HG03108 (cell line): ENCODE data around the gene ITGA5.

Experiments used
- ATAC-seq: cut with Tn5 transposase; IDR thresholded peaks from one replicate; pipeline ENCODE4 v1.9.1; 2021; ENCODE audit warnings: moderate library complexity; ENCODE audit not compliant: unreplicated experiment

ITGA5 gene

DNA sequence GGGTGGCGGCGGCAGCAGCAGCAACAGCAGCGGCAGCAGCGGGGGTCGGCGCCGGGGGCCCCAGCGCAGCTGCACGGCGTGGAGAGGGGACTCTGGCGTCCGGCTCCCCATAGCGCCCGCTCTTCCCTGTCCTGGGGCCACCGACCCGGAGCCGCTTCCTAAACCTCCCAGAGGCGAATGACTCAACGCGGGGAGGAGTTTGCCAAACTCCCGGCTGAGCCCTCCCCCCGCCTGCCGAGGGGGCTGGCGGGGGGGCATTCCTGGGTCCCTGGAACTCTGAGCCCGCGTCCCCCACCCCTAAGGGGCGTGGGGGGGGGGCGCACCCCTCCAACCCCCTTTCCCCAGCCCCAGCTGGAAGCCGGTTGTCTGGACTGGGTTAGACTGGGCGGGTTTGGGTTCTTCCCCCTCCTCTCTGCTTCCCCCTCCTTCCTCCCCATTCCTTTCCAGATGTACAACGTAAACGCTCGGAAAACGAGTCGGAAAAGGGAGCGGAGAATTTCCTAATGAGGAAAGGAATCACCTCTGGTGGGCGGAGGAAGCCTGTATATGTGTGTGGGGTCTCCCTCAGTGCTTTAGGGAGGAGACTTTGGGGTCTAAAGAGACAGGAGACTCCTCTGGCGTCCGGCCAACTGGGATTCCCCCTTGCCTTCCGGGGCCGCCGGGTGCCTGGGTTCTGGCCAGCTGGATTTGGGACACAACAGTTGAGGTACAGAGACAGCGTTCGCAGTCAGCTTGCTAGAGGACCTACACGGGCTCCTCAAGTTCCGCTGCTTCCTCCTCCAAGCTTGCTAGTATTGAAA is at the start of gene ITGA5:
ITGA5 (minus strand) TSS at position 179 of the 800 bp plus-strand sequence; CDS start at position 111, 68 bp downstream.
- ATAC-seq, result no peak

DNA sequence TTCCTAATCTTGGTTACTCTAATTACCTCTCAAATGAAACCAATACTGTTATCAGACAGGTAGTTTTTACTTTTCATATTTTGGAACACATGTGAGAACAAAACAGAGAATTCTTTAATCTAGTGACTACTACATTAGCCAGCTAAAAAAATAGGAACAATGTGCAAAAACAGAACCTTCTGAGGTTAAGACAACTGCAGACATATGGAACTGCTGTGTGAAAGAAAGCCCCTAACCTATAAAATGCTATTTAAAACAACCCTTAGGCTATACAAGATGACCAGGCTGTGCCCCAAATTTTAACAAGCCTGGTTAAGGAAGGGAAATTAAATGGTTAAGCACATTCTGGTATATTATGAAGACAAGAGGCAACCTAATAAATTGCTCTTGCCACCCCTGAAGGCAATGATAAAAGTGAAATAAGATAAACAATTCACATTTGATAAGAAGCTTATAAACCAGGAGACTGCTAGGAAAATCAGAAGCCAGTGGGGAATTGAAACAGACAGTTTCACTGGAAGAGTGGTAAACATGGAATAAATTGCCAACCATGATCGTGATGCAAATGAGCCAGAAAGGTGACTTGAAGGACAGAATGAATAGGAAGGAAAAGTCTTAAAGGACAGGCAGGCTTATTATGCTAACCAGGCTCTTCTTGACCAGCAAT is 46.9 kb upstream of the ITGA5 start:
- ATAC-seq, result no peak

DNA sequence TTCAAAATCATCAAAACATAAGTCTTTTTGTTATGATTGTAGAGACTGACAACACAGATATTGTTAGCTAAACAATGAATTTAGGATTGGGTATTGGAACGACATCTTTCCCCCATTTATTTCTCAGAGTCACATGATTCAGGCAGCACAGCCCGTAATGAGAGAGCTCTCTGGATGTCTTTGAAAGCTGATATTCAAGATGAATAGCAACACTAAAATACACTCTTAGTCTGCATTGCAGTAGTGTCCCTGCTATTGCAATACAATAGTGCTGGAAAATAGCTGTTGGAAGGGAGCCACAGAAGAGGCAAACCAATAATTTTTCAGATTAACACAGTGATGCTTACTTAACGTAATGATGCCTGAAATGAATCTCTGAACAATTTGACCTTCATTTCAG is 44.4 kb upstream of the ITGA5 start:
- no peak for ATAC-seq

DNA sequence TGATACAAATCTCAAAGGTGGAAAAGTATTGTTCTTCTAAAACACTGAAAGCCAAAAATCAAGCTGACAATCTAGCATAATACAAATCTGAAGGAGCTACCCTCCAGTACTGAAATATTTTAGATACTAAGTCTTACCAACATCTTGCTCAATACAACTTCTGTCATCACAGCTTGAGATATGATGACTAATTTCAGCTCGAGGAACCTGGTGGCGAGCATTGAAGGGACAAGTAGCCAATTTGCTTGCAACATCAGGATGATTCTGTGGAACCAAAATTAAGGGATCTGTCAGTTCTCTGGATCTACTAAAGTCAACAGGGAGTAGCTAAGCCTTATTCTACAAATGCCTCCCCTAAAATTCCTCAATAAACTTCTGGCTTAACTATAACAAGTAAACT is 44.0 kb upstream of the ITGA5 start:
- ATAC-seq, result no peak

DNA sequence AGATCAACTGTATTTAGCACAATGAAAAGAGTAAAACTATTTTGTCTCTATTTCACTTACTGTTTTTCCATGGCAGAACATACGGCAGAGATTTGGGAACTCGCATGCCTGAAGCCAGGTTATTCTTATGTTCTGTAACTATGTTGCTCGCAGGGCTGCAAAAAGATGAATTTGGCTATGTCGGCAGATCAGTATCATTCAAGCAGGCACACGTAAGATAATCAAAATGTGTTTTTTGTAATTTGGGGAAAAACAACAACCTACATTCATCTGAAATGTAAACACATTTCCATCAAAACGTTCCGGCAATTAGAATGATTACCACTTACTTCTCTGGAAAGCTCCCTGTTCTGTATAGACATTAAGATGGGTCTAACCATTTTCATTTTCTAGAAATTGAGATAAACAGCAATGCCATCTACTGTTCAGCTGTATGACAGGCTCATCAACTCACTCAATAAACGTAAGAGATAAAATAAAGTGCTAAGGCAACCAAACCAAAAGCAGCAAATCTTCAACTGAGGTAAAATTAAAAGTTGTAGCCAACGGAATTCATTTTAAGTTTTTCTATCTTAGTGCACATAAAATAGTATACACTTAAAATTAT is 41.4 kb upstream of the ITGA5 start:
- ATAC-seq, result no peak

DNA sequence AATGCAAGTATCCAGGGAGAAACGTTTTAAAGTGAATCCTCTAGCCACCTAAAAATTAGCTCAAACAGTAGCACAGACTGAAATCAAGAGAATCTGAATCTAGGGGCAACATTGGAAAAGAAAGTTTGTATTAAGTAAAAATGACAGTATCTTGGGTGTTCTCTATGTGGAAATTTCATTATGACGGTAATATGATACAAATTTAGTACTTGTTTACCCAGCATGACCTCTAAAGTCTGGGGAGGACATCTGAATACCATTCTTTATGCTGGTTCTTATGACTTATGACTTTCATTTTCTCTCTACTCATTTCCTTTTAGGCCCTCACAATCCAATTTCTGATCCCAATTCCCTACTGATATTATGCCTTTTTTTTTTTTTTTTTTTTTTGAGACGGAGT is 40.3 kb upstream of the ITGA5 start:
- ATAC-seq, result no peak

DNA sequence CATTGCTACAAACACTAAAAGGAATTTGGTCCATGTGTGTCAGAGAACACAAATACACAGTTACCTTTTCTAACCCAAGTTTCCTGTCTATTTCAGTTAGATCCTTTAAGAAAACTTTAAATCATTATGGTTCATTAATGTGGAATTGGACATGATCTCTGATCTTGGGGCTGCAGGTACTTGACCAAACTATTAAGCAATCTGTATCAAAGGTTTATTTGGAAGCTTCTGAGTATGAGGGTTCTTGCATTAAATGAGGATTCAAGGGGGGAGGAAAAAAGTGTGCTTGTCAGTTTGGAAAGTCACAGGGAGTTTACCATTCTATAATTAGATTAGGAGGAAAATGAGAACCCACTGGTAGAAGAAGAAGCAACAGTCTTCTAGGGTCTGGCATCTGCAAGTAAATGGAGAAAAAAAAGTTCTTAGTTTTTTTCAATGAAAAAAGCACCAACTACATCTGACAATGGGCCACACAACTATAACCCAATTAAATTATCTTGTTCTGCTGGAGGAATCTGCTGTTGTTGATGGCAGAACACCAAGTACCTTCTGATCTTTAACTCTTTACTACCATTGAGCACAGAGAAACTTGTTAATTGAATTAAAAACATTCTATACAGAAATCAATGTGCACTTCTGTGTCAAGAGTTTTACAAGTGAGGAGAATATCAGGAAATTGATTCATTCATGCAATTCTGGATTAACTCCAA is 36.8 kb upstream of the ITGA5 start:
- no peak for ATAC-seq

DNA sequence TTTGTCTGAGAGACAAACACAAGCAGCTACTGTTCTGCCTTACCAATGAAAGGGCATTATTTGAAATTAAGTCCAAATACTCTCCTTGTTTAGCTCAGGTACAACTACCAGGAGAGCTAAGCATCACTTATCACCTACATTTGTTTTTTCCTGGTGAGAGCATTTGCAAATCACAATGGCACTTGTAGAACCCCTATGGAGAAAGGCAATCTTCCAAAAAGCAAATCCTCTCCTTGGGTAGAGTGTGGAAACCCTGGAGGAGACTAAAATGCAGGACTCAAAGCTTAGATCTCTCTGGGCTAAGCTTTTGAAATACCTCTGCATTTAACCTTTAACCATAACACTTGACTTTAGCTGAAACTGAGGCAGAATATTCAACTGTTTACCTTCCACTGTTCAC is 33.6 kb upstream of the ITGA5 start:
- no peak for ATAC-seq

DNA sequence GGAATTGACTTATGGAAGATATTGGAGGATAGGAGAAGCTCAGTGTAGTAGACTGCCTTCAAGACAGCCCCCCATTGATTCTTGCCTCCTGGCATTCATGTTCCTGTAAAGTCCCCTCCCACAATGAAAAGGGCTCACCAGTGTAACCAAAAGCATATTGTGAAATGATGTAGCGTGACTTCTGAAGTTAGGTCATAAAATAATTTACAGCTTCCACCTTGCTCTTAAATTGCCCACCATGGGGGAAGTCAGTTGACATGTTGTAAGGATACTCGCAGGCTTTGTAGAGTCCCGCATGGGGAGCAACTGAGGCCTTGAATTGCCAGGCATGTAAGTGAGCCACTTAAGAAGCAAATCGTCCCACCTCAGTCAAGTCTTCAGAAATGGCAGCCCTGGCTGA is 29.3 kb upstream of the ITGA5 start:
- ATAC-seq, result no peak

DNA sequence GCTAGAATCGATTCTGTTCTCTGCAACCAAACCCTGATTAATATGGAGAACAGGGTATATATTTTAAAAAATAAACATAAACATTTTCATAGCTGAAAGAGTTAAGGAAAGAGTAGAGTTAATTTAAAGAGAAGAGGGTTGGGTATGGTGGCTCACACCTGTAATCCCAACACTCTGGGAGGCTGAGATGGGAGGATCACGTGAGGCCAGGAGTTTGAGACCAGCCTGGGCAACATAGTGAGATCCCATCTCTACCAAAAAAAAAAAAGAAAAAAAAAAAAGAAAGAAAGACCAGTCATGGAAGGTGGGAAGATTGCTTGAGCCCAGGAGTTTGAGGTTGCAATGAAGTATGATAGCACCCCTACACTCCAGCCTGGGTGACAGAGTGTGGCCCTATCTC is 28.9 kb upstream of the ITGA5 start:
- no peak for ATAC-seq

DNA sequence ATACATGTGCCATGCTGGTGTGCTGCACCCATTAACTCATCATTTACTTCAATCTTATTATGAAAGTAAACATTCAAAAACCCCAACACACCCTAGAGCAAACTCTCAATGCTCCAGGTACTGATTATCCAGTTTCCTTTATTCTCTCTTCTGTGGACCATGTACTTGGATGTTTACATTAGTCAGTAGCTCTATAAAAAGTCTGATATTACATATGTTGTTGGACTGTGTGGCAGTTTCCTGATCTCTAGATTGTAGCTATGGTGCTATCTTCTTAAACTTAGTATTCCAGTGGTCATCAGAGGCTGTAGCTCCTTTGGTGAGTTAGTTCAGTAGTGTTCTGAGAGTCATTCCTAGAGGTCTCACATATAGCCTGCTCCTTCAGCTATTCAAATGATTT is 25.1 kb upstream of the ITGA5 start:
- no peak for ATAC-seq

DNA sequence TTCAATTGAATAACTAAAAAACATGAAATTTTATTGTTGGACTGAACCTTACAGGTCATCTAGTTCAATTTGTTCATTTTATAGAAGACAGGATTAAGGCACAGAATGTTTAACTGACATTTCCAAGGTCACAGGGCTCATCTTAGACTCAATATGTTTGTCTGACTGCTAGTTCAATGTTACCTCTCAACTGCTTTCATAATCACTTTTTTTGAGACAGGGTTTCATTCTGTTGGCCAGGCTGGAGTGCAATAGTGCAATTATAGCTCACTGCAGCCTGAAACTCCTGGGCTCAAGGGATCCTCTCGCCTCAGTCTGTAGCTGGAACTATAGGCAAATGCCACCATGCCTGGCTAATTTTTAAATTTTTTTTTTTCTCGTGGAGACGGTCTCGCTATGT is 24.4 kb upstream of the ITGA5 start:
- no peak for ATAC-seq

DNA sequence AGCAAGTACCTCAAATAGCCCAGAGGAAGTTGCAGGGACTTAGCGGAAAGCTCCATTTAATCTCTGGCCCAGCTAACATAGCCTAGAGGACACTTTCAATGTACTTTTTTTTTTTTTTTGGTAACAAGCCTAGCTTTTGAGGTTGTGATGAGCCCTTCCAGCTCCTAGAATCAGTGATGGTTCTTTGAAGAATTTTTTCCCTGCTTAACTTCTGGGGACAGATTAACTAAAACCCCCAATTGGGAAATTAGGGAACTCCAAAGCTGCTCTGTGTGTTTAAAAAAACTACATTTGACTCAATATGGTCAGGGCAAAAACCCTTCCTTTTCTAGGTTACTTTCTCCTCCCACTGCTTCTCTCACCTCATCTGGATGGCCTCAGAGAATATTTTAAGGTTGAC is 23.9 kb upstream of the ITGA5 start:
- ATAC-seq, result no peak

DNA sequence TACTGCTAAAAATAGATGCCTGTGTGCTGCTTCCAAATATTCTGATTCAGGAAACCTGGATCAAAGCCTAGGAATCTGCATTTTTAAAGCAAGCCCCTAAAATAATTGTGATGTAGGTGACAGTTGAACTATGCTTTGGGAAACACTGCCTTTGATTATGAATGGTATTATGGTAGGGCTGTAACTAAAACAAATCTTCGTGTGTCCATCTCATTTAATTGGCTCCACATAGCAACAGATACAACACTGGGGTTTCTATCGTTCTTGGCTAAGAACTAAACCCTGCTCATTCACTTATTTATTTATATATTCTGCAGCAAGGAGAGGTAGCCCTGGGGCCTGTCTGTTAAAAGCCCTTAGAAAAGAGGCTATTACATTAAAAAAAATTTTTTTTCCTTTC is 23.0 kb upstream of the ITGA5 start:
- no peak for ATAC-seq

DNA sequence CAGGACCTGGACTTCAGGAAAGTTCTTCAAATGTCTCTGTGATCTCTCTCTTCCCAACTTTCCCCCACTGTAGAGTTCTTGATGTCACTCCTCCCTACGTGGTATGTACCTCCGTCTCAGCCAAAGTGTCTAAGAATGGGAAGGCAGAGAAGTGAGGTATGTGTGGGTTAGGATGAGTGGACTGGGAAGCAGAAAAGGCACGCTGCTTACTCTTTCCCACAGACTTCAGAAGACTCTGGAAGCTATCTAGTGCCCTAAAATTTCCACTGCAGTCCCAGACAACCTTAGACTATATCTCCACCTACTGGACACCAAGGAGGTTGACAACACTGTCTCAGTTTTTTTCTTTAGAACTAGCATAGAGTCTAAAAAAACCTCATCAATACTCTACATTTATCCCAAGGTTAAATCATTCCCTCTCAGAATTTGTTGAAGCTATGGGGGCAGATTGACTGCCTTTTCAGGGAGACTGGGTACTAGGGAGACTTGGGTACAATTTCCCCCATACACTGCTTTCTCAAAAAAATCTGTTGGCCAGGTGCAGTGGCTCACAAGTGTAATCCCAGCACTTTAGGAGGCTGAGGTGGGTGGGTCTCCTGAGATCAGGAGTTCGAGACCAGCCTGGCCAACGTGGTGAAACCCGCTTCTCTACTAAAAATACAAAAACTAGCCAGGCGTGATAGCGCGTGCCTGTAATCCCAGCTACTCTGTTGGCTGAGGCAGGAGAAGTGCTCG is 20.6 kb upstream of the ITGA5 start:
- no peak for ATAC-seq

DNA sequence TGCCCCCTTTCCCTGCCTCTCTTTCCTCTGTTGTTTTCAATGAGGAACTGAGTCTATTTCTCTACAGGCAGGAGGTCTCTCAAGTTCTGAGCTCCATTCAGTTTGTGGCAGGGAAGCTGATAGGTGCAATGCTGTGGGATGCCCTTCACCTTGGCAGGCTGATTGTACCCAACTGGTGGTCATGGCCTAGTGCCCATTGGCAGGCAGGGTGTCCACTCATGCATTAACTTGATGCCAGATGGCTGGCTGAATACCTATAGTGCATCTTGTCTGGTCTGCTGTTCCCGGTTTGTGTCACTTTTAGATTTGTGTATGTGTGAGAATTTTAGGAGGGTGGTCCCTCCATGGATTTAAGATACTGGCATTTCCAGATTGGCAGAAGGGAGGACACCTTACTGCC is 20.0 kb upstream of the ITGA5 start:
- no peak for ATAC-seq

DNA sequence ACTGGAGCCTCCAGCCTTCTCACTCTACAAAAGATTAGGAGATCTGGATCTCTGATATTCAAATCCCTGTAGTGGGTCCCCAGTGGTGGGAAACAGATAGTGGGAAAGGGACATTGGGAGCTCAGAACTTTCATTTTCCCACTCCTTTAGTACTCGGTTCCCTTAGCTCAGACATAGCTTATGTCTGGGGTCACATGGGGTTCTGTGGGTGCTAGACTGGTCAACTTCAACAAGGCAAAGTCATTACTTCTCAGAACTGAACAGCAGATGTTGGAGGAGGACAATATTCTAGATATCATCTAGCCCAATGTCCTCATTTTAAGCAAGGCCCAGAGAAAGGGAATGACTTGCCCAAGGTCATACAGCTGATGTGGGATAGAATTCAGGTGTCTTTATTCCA is 19.5 kb upstream of the ITGA5 start:
- no peak for ATAC-seq

DNA sequence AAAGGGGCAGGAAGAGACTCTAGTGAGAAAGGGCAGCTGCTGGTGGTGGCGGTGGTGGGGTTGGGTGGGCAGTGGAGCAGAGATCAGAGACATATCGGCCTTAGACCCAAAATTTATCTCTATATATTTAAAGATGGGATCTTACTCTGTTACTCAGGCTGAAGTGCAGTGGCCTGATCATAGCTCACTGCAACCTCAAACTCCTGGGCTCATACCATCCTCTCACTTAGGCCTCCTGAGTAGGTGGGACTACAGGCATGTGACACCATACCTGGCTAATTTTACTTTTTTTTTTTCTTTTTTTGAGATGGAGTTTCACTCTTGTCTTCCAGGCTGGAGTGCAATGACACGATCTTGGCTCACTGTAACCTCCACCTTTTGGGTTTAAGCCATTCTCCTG is 18.6 kb upstream of the ITGA5 start:
- no peak for ATAC-seq

DNA sequence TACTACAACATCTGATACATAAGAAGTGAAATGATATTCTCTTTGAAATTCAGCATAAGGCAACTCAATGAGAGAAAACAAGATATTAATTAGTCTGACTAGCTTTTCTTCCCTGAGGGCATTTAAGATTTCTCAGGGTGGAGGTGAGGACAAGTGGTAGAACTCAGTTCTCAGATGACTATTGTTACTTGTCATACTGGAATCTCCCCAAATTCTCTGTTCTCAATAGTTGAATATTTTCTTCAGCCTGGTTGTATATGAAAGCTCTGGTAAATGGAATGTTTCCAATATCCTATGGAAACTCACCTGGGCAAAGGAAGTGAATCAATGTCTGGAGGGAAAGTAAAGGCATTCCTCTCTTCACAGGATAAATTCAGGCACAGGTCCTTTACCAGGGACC is 18.2 kb upstream of the ITGA5 start:
- ATAC-seq, result no peak

DNA sequence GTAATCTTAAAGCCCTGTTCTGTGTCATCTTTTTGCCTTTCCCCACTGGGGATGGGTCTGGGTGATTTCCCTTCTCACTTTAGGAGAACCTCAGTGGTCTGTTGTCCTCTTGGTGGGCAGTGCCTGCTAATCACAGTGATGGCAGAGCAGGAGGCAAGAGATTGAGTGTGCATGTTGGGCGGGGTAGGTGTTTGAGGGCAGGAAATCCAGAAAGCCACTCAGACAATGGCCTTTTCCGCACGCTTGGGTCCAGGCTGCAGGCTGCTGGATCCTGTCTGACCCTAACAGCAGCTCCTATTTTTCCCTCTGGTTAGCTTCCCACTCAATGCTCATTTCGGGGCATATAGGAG is 13.7 kb upstream of the ITGA5 start:
- ATAC-seq, result no peak
